CD1c-positive myeloid dendritic cell (primary cell): ENCODE results near the gene BRAT1.
"Not testable (repeated sequence)": the region's sequence is repeated elsewhere in the genome, so short reads cannot be mapped to it uniquely, and the experiment has no call there.

Experiments
- DNase-seq: peaks from one replicate; pipeline ENCODE4 v3.0.0-alpha.2; 2016; ENCODE audit errors: extremely low spot score

The BRAT1 gene

DNA sequence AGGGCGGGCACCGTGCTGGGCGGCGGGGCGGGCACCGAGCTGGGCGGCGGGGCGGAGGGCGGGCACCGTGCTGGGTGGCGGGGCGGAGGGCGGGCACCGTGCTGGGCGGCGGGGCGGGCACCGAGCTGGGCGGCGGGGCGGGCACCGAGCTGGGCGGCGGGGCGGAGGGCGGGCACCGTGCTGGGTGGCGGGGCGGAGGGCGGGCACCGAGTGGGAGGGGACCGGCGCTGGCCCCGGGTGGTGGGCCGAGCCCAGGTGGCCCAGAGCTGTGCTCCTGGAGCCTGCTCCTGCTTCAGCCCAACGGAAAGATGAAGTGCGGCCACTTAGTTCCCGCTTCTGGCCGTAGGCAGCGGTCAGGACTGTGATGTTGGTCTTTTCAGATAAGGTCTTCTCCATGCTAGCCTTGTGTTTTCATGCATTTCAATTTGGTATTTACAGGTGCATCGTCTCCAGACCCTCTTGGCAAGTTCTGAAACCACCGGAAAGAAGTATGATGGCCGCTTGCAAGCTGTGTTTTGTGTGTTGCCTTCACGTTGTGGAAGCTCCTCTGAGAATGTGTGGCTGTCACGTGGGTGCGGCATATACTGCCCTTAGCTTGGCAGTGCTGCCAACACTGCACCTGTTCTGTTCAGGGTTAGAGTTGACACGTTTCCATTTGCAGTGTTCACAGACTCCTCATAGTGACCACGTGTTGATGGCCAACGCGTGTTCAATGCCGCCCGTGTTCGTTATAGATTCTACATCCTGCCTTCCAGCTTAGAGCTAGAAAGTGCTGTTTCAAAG lies 28.7 kb upstream of the BRAT1 start:
- DNase-seq, result no peak

DNA sequence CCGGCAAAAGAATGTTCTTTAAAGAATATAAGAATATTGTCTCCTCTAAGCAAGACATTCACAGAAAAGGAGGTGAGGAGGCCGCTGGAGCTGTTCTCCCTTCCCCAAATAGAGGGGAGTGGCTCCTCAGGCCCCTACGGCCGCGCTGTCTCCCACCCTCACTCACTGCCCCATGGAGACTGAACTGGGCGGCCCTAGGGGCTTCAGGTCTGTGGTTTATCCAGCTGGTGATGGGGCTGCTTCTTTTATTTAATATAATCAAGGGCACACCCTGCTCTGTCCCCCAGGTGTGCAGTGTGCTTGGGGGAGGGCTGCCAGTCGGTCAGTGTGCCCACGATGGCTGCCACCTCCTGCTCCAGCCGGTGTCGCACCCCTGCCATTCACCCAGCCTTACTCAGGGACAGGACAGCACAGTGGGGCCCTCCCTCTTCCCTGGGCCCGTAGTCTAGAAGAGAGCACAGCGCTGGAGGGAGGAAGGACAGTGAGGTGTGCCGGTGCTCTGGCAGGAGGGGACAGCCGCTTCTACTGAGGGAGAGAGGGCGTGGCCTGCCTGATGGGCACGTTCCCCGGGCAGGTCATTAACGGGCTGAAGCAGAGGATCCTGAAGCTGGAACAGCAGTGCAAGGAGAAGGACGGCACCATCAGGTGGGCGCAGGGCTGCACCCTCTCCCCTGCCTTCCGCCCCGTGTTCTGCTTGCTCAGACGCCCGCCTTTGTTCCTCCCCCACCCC lies 26.8 kb upstream of the BRAT1 start:
- DNase-seq, result no peak

GRCh38 chr7:2580636-2581035 lies 25.3 kb upstream of the BRAT1 start:
- no peak for DNase-seq

- DNase-seq, result no peak
Measured at GRCh38 chr7:2577914-2578680, 22.8 kb upstream of the BRAT1 start.

- no peak for DNase-seq
Measured at GRCh38 chr7:2576742-2577491, 21.6 kb upstream of the BRAT1 start.

GRCh38 chr7:2575733-2576340 lies 20.5 kb upstream of the BRAT1 start:
- no peak for DNase-seq

DNA sequence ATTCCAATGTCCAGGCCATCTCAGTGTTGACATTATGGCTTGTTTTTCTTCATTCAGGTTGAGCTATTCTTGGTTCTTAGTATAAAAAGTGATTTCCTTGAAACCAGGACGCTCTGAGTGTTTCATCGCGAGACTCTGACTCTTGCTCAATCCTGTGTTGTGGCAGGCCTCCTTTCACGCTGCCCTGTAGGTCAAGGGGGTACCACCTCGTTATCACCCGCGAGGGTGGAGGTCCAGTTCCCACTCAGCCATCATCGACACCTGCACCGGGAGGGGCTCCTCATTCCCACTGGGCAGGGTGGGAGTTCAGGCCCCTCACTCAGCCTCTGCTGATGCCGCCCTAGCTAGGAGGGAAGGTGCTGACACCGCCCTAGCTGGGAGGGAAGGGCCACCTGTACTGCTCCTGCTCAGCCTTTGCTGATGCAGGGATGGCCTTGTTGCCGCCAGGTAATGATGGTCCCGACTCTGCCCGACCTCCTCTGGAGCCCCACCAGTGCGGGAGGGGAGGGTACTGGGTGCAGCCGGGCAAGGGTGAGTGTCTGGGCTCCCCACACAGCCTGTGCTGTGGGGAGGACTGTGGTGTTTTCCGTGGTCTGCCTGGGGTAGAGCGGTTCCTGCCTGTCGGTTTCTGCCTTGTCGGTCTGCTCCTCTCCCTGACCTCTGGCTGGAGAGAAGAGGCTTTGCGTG lies 19.9 kb upstream of the BRAT1 start:
- no peak for DNase-seq

GRCh38 chr7:2573761-2574160 lies 18.4 kb upstream of the BRAT1 start:
- DNase-seq, result no peak

- DNase-seq, result no peak
Measured at GRCh38 chr7:2572101-2572842, 16.9 kb upstream of the BRAT1 start.

DNA sequence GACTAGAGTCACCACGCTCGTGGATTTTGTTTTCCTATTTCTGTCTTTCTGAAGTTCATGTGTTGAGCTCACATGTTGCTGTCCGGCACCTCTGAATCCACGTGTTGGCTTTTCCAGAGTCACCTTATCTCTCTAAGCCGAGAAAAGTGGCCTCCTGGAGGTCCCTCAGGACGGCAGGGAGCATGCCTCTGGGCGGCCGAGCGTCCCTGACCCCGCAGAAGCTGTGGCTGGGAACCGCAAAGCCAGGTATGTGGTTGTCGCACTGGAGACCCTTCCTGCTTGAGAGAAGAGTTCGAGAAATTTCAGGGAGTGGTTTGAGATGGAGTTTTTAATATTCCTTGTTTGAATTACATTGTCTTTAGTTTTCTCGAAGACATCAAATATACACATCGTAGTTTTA lies 16.1 kb upstream of the BRAT1 start:
- DNase-seq, result no peak

- DNase-seq, result no peak
Measured at GRCh38 chr7:2570021-2570420, 14.7 kb upstream of the BRAT1 start.

DNA sequence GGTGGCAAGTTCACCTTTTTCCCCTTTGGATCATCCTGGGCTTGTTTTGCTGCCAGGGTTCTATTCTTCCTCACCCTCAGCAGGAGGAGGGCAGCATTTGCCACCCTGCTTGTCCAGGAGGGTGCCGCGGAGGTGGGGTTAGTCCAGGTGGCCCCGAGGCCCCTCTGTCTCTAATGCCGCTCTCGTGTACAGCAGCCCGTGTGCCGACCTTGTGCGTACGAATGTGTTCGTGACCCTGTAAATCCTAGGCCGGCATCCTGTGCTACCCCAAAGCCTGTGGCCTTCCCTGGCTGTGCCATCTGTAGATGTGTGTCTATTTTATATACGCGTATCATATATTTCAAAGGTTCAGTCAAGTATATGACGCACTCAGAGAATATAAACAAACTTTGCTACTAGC lies 14.1 kb upstream of the BRAT1 start:
- DNase-seq, result no peak

DNA sequence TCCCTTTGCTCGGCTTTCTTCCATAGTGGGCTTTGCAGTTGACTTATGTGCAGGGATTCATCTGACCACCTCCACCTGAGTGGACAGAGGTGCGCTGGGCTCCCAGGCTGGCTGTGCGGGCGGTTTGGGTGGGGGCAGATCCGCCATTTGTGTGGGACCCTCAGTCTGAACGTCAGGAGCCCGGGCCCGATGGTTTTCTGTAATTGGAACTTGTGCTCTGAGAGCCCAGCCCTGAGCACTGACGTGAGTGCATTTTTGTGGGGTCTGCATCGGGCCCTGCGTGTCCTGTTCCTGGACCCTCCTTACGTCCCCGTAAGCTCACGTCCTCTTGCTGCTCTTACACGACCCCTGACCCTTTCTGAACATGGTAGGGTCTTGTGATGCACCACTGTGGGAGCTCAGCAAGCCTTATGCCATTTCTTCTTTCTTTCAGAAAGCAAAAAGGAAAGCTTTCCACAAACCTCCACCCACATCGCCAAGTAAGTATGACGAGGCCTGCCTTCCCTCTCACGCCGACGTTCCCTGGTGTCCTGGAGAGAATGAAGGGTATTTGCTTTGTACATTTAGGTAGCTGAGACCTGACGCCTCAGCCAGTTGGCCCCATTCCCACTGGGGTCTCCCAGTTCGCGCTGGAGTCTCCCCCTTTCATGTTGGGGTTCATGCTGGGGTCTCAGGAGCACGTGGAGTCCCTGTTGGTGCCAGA lies 13.3 kb upstream of the BRAT1 start:
- DNase-seq, result no peak

GRCh38 chr7:2567679-2568278 lies 12.5 kb upstream of the BRAT1 start:
- DNase-seq, result peak; percentile 26

- peak; percentile 11 for DNase-seq
Measured at GRCh38 chr7:2566890-2567678, 11.8 kb upstream of the BRAT1 start.

DNA sequence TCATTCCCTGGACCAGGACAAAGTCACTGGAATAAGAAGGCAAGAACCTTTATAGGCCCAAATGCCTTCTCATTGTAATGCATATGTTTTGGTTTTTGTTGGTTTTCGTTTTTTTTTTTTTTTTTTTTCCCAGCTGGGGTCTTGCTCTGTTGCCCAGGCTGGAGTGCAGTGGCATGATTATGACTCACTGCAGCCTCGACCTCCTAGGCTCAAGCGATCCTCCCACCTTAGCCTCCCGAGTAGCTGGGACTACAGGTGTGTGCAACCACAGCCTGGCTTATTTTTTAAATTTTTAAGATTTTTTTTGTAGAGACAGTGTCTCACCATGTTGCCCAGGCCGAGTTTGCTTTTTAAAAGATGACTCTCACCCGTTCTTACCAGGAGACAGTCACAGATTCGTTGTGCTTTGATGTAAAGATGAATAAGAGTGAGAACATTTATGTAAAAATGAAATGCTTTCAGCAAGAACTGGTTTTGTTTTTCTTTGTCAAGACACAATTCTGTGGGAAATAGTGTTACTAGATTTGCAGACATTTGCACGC lies 11.1 kb upstream of the BRAT1 start:
- DNase-seq, result no peak

DNA sequence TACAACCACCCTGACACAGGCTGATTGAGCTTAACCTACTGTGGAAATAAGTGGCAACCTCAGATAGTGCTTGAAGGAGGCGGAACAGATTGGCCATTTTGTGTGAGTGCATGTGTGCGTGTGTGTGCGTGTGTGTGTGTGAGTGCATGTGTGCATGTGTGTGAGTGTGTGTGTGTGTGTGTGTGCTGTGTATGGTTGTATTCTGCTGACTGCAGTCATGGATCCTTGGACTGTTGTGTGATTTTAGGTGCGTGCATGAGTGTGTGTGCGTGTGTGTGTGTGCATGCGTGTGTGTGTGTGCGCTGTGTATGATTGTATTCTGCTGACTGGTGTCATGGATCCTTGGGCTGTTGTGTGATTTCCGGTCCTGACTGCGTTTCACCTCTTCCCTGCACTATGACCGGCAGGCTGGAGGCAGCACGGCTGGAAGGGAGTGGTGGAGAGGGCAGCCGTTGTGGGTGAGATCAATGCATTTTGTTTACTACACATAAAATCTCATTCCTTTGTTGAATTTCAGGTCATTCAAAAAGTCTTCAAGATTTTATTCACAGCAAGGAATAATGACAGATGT lies 9.7 kb upstream of the BRAT1 start:
- no peak for DNase-seq

DNA sequence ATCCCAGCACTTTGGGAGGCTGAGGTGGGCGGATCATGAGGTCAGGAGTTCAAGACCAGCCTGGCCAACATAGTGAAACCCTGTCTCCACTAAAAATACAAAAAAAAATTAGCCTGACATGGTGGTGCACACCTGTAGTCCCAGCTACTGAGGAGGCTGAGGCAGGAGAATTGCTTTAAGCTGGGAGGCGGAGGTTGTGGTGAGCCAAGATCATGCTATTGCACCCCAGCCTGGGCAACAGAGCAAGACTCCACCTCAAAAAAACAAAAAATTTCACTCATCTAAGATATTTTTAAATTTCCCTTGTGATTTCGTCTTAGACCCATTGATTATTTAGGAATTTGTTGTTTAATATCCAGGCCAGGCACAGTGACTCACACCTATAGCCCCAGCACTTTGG lies 8.6 kb upstream of the BRAT1 start:
- not testable (repeated sequence) for DNase-seq
